T-helper 2 cell treated with Interferon-gamma antibody and Interleukin-4, amounts not matched to agents 100 ng/mL and 5 ng/mL, for 36 hours (primary cell): Measurements from ENCODE around the gene UGT1A5. TPM values are rescaled to one million over a fixed set of nuclear protein-coding genes. Genes with fewer than 3 reads are reported as not detected.
"Not testable (repeated sequence)": the region's sequence is repeated elsewhere in the genome, so short reads cannot be mapped to it uniquely, and the experiment has no call there.

Experiments used
- intact Hi-C: fragments of 100-400 bp; cut with micrococcal nuclease; formaldehyde crosslinking; loops from one replicate; pipeline ENCODE4 v1.15.1; 2023
- total RNA-seq: library from RNA; stranded (reverse); gene quantifications from 2 replicates; pipeline ENCODE4 v1.2.3, GENCODE V29; 2022

UGT1A5 gene
- total RNA-seq, 1 donor from 2014 or later: not detected

- intact Hi-C loops: not testable (repeated sequence)
Measured at GRCh38 chr2:233745838-233746237, 33.1 kb downstream of the UGT1A5 start.

GRCh38 chr2:233746475-233747282 lies 34.0 kb downstream of the UGT1A5 start:
- intact Hi-C loops: no loop called here

DNA sequence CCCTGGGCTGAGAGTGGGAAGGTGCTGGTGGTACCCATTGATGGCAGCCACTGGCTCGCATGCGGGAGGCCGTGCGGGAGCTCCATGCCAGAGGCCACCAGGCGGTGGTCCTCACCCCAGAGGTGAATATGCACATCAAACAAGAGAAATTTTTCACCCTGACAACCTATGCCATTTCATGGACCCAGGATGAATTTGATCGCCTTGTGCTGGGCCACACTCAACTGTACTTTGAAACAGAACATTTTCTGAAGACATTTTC lies 34.5 kb downstream of the UGT1A5 start:
- intact Hi-C loops: no loop called here

DNA sequence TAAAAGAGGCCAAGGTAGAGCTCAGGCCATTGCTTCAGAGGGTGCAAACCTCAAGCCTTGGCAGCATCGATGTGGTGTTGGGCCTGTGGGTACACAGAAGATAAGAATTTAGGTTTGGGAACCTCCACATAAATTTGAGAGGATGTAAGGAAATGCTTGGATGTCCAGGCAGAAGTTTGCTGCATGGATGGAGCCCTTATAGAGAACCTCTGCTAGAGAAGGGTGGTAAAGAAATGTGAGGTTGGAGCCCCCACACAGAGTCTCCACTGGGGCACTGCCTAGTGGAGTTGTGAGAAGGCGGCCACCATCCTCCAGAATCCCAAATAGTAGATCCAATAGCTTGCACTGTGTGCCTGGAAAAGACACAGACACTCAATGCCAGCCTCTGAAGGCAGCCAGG lies 38.0 kb downstream of the UGT1A5 start:
- intact Hi-C loops: not testable (repeated sequence)

DNA sequence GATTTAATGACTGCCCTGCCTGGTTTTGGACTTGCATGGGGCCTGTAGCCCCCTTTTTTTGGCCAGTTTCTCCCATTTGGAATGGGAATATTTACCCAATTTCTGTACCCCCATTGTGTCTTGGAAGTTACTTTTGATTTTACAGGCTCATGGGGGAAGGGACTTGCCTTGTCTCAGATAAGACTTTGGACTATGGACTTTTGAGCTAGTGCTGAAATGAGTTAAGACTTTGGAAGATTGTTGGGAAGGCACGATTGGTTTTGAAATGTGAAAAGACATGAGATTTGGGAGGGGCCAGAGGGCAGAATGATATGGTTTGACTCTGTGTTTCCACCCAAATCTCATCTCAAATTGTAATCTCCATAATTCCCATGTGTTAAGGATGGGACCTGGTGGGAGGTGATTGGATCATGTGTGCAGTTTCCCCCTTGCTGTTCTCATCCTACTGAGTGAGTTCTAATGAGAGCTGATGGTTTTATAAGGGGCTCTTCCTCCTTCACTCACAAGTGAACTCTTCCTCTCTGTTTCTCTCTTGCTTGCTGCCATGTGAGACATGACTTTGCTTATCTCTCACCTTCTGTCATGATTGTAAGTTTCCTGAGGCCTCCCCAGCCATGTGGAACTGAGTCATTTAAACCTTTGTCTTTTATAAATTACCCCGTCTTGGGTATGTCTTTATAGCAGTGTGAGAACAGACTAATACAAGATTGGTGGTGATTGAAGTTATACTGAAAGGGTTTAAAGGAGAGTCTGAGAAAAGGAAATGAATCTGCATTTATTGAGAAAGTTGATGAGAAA lies 38.7 kb downstream of the UGT1A5 start:
- intact Hi-C loops: not testable (repeated sequence)

GRCh38 chr2:233754872-233755611 lies 42.3 kb downstream of the UGT1A5 start:
- intact Hi-C loops: no loop called here

- intact Hi-C loops: no loop called here
Measured at GRCh38 chr2:233756429-233757081, 43.8 kb downstream of the UGT1A5 start.

DNA sequence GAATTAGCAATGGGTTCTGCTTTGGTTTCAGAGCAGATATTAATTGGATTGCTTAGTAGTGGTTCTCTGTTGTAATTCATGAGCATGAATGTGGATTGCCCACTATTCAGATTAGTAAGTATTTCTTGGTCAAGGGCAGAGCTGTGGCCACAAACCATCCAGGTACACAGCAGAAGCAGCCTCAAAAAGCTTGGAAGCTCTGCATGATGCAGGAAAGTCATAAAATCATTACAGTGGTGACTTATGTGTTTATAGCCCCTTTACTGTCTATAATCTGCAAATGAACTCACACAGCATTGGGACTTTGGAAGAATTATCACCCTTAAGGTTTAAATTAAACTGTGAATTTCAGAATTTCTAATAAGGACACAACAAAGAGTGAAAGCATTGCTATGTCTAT lies 45.4 kb downstream of the UGT1A5 start:
- intact Hi-C loops: no loop called here

GRCh38 chr2:233758849-233759248 lies 46.1 kb downstream of the UGT1A5 start:
- intact Hi-C loops: no loop called here

DNA sequence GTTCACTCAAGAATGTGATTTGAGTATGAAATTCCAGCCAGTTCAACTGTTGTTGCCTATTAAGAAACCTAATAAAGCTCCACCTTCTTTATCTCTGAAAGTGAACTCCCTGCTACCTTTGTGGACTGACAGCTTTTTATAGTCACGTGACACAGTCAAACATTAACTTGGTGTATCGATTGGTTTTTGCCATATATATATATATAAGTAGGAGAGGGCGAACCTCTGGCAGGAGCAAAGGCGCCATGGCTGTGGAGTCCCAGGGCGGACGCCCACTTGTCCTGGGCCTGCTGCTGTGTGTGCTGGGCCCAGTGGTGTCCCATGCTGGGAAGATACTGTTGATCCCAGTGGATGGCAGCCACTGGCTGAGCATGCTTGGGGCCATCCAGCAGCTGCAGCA lies 47.3 kb downstream of the UGT1A5 start, which contains the start of gene UGT1A1:
TSS of gene UGT1A1 (plus strand) at position 228 of the 400 bp plus-strand sequence. CDS start at position 246, 18 bp downstream.
- intact Hi-C loops: no loop called here

GRCh38 chr2:233761040-233761769 lies 48.5 kb downstream of the UGT1A5 start:
- intact Hi-C loops: no loop called here

GRCh38 chr2:233764264-233764663 lies 51.6 kb downstream of the UGT1A5 start:
- intact Hi-C loops: no loop called here

DNA sequence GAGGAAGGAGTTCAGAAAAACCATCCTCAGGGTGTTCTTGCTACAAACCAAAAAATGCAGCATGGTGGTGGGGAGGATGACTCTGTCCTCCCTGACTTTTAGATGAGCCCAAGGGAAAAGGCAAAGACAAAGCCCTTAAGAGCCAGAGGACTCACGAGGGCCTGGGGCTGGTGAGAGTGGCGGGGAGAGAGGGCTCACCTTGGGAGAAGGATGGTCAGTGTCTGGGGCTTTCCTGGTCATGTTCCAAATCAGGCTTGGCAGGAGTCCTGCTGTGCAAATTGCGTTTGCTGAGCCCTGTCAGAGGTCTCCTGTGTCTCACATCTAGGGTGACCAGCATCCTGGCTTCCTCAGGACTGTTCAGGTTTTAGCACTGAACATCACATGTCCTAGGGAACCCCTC lies 52.1 kb downstream of the UGT1A5 start:
- intact Hi-C loops: no loop called here

- intact Hi-C loops: no loop called here
Measured at GRCh38 chr2:233766416-233766815, 53.7 kb downstream of the UGT1A5 start.

DNA sequence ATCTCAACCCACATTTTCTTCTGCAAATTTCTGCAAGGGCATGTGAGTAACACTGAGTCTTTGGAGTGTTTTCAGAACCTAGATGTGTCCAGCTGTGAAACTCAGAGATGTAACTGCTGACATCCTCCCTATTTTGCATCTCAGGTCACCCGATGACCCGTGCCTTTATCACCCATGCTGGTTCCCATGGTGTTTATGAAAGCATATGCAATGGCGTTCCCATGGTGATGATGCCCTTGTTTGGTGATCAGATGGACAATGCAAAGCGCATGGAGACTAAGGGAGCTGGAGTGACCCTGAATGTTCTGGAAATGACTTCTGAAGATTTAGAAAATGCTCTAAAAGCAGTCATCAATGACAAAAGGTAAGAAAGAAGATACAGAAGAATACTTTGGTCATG lies 55.4 kb downstream of the UGT1A5 start:
- intact Hi-C loops: no loop called here

GRCh38 chr2:233769260-233769659 lies 56.6 kb downstream of the UGT1A5 start:
- intact Hi-C loops: no loop called here

DNA sequence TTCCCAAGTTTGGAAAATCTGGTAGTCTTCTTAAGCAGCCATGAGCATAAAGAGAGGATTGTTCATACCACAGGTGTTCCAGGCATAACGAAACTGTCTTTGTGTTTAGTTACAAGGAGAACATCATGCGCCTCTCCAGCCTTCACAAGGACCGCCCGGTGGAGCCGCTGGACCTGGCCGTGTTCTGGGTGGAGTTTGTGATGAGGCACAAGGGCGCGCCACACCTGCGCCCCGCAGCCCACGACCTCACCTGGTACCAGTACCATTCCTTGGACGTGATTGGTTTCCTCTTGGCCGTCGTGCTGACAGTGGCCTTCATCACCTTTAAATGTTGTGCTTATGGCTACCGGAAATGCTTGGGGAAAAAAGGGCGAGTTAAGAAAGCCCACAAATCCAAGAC lies 59.4 kb downstream of the UGT1A5 start:
- intact Hi-C loops: no loop called here

- intact Hi-C loops: no loop called here
Measured at GRCh38 chr2:233772583-233772982, 59.9 kb downstream of the UGT1A5 start.

GRCh38 chr2:233773854-233774253 lies 61.1 kb downstream of the UGT1A5 start:
- intact Hi-C loops: no loop called here

- intact Hi-C loops: no loop called here
Measured at GRCh38 chr2:233775414-233775813, 62.7 kb downstream of the UGT1A5 start.

GRCh38 chr2:233778030-233778429 lies 65.3 kb downstream of the UGT1A5 start, which contains the start of gene MROH2A:
MROH2A (plus strand) TSS chr2:233778330; CDS start chr2:233779359, 1,029 bp downstream.
- intact Hi-C loops: no loop called here
